GM19395 (cell line): ENCODE measurements around the gene LRRC4.

Experiments
- ATAC-seq: cut with Tn5 transposase; IDR thresholded peaks from one replicate; pipeline ENCODE4 v1.9.1; 2021; ENCODE audit warnings: mild to moderate bottlenecking, moderate library complexity; ENCODE audit not compliant: unreplicated experiment

LRRC4 gene

GRCh38 chr7:128032605-128033235, 1.5 kb upstream of the LRRC4 start:
- peak; percentile 15 for ATAC-seq

GRCh38 chr7:128031901-128032604, 816 bp upstream of the LRRC4 start:
- ATAC-seq, result peak; percentile 65

- no peak for ATAC-seq
Observed at GRCh38 chr7:128030263-128030653, 979 bp downstream of the LRRC4 start.

- no peak for ATAC-seq
Observed at GRCh38 chr7:128029405-128029995, 1.7 kb downstream of the LRRC4 start.

GRCh38 chr7:128027485-128027980, 3.7 kb downstream of the LRRC4 start:
- no peak for ATAC-seq

- no peak for ATAC-seq
Observed at GRCh38 chr7:128026551-128026950, 4.7 kb downstream of the LRRC4 start.

- no peak for ATAC-seq
Observed at GRCh38 chr7:128025819-128026218, 5.4 kb downstream of the LRRC4 start.

- no peak for ATAC-seq
Observed at GRCh38 chr7:128025380-128025779, 5.9 kb downstream of the LRRC4 start.

- ATAC-seq, result no peak
Observed at GRCh38 chr7:128024151-128024550, 7.1 kb downstream of the LRRC4 start.

- no peak for ATAC-seq
Observed at GRCh38 chr7:128022631-128023532, 8.4 kb downstream of the LRRC4 start.

GRCh38 chr7:128021366-128021765, 9.9 kb downstream of the LRRC4 start:
- no peak for ATAC-seq

GRCh38 chr7:128020159-128020558, 11.1 kb downstream of the LRRC4 start:
- no peak for ATAC-seq

GRCh38 chr7:128019288-128019687, 11.9 kb downstream of the LRRC4 start:
- no peak for ATAC-seq

- no peak for ATAC-seq
Observed at GRCh38 chr7:128017862-128018845, 13.1 kb downstream of the LRRC4 start.

GRCh38 chr7:128017460-128017859, 13.8 kb downstream of the LRRC4 start:
- ATAC-seq, result no peak

- ATAC-seq, result no peak
Observed at GRCh38 chr7:128014811-128015210, 16.4 kb downstream of the LRRC4 start.

- ATAC-seq, result no peak
Observed at GRCh38 chr7:128011131-128011661, 20.0 kb downstream of the LRRC4 start.

GRCh38 chr7:128010391-128011127, 20.7 kb downstream of the LRRC4 start:
- no peak for ATAC-seq

- no peak for ATAC-seq
Observed at GRCh38 chr7:128008744-128009143, 22.5 kb downstream of the LRRC4 start.
